HL-60 (cell line): Measurements from ENCODE around the gene AOC3.
"Not testable (repeated sequence)": the region's sequence is repeated elsewhere in the genome, so short reads cannot be mapped to it uniquely, and the experiment has no call there.

Source experiments
- DNase-seq, 2 experiments: peaks; one replicate each; pipeline ENCODE4 v3.0.0-alpha.2; 2010 to 2020; ENCODE audit warnings: low read depth in 1 of 2, low spot score in 1 of 2
- H3K27ac ChIP-seq: fragments of 250-450 bp; sonication (Bioruptor Pico); replicated peaks from 2 replicates; pipeline ENCODE4 v1.5.1; 2020; ENCODE audit warnings: mild to moderate bottlenecking, moderate library complexity
- H3K27me3 ChIP-seq: fragments of 250-450 bp; sonication (Bioruptor Pico); 2 replicates; pipeline ENCODE4 v1.5.1; 2021; ENCODE audit warnings: mild to moderate bottlenecking, moderate library complexity; ENCODE audit not compliant: insufficient read depth, poor library complexity, severe bottlenecking
- H3K4me3 ChIP-seq: replicated peaks from 2 replicates; pipeline ENCODE4 v1.5.1; 2011; ENCODE audit warnings: mild to moderate bottlenecking, control low read depth, low read length; ENCODE audit not compliant: insufficient read depth
- GABPA ChIP-seq: IDR thresholded peaks from 2 replicates; pipeline ENCODE4 v1.6.1; 2012; ENCODE audit warnings: low read depth
- POLR2AphosphoS5 ChIP-seq: IDR thresholded peaks from 2 replicates; pipeline ENCODE4 v1.6.1; 2012; ENCODE audit warnings: low read depth
- REST ChIP-seq: IDR thresholded peaks from 2 replicates; pipeline ENCODE4 v1.6.1; 2012; ENCODE audit warnings: low read depth; ENCODE audit not compliant: insufficient replicate concordance
- SPI1 ChIP-seq: IDR thresholded peaks from 2 replicates; pipeline ENCODE4 v1.6.1; 2012; ENCODE audit warnings: low read depth, mild to moderate bottlenecking, borderline replicate concordance
- TF ChIP-seq, protein P1 (sequence below): IDR thresholded peaks from one replicate; pipeline ENCODE4 v1.5.1; 2011; ENCODE audit warnings: low read length, control low read depth, inconsistent platforms; ENCODE audit not compliant: insufficient read depth

Gene AOC3

GRCh38 chr17:42873315-42873714 lies 22.3 kb downstream of the AOC3 start:
- TF ChIP-seq POLR2AphosphoS5: no peak
- TF ChIP-seq, protein P1, sequence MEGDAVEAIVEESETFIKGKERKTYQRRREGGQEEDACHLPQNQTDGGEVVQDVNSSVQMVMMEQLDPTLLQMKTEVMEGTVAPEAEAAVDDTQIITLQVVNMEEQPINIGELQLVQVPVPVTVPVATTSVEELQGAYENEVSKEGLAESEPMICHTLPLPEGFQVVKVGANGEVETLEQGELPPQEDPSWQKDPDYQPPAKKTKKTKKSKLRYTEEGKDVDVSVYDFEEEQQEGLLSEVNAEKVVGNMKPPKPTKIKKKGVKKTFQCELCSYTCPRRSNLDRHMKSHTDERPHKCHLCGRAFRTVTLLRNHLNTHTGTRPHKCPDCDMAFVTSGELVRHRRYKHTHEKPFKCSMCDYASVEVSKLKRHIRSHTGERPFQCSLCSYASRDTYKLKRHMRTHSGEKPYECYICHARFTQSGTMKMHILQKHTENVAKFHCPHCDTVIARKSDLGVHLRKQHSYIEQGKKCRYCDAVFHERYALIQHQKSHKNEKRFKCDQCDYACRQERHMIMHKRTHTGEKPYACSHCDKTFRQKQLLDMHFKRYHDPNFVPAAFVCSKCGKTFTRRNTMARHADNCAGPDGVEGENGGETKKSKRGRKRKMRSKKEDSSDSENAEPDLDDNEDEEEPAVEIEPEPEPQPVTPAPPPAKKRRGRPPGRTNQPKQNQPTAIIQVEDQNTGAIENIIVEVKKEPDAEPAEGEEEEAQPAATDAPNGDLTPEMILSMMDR: no peak
- TF ChIP-seq SPI1: no peak
- no peak for TF ChIP-seq REST
- no peak for TF ChIP-seq GABPA
- Histone ChIP-seq H3K4me3 (no peak overlapping the region), H3K27ac (no peak overlapping the region), H3K27me3 (no peaks in the 10 kb centered on the region)
- no peak for DNase-seq

GRCh38 chr17:42873932-42874695 lies 23.1 kb downstream of the AOC3 start:
- not testable (repeated sequence) for H3K27me3 ChIP-seq, H3K4me3 ChIP-seq, DNase-seq, H3K27ac ChIP-seq

DNA sequence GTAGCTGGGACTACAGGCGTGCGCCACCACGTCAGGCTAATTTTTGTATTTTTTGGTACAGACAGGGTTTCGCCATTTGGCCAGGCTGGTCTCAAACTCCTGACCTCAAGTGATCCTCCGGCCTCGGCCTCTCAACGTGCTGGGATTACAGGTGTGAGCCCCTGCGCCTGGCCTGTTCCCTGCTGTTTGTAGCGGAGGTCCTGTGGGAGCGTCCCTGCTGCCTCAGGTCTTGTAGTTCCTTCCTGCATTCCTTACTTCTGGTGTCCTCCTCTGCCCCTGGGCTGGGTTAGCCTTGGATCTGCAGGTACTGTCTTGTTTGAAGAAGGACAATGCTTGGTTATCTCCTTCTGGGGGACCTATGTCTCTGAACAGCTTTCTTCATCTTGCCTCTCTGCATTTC lies 26.0 kb downstream of the AOC3 start:
- peaks cover 2% of the 10 kb centered on the region for H3K27me3 ChIP-seq
- no peak overlapping the region for H3K4me3 ChIP-seq
- TF ChIP-seq POLR2AphosphoS5 (no peak), REST (no peak), SPI1 (no peak), GABPA (no peak)
- TF ChIP-seq, protein P1: no peak
- H3K27ac ChIP-seq: no peak overlapping the region
- DNase-seq: no peak

GRCh38 chr17:42878123-42878880 lies 27.3 kb downstream of the AOC3 start:
- no peak overlapping the region for H3K4me3 ChIP-seq
- TF ChIP-seq POLR2AphosphoS5: no peak
- TF ChIP-seq, protein P1: no peak
- TF ChIP-seq REST: no peak
- no peak for TF ChIP-seq GABPA
- TF ChIP-seq SPI1: no peak
- DNase-seq: no peak
- H3K27me3 ChIP-seq: peaks cover 2% of the 10 kb centered on the region
- no peak overlapping the region for H3K27ac ChIP-seq
